NCI-H774 (cell line): ENCODE results near the gene COL4A2.
A peak's percentile ranks its signal among the peaks of the same experiment; 100 is the strongest.

Experiments used
- DNase-seq: peaks from one replicate; lab custom pipeline; 2025; lab: John Stamatoyannopoulos, UW

Gene COL4A2

GRCh38 chr13:110533771-110534670, 226.9 kb downstream of the COL4A2 start:
- DNase-seq: no peak

GRCh38 chr13:110535526-110535925, 228.4 kb downstream of the COL4A2 start:
- no peak for DNase-seq

GRCh38 chr13:110536006-110536693, 229.1 kb downstream of the COL4A2 start:
- no peak for DNase-seq

GRCh38 chr13:110538632-110539031, 231.5 kb downstream of the COL4A2 start:
- DNase-seq: peak; percentile 40

GRCh38 chr13:110539894-110540293, 232.8 kb downstream of the COL4A2 start:
- DNase-seq: no peak

- DNase-seq: no peak
Observed at GRCh38 chr13:110540871-110541525, 233.9 kb downstream of the COL4A2 start.

- DNase-seq: no peak
Observed at GRCh38 chr13:110541526-110541920, 234.4 kb downstream of the COL4A2 start.

- DNase-seq: no peak
Observed at GRCh38 chr13:110542169-110542796, 235.2 kb downstream of the COL4A2 start.

- DNase-seq: no peak
Observed at GRCh38 chr13:110546378-110546777, 239.3 kb downstream of the COL4A2 start.

GRCh38 chr13:110546926-110547325, 239.8 kb downstream of the COL4A2 start:
- DNase-seq: no peak

GRCh38 chr13:110548891-110549794, 242.1 kb downstream of the COL4A2 start:
- DNase-seq: no peak

- DNase-seq: no peak
Observed at GRCh38 chr13:110549795-110550160, 242.7 kb downstream of the COL4A2 start.

GRCh38 chr13:110551284-110551683, 244.2 kb downstream of the COL4A2 start:
- no peak for DNase-seq

- DNase-seq: no peak
Observed at GRCh38 chr13:110552767-110553166, 245.7 kb downstream of the COL4A2 start.

GRCh38 chr13:110553417-110553816, 246.3 kb downstream of the COL4A2 start:
- DNase-seq: no peak

GRCh38 chr13:110554227-110554836, 247.2 kb downstream of the COL4A2 start:
- DNase-seq: no peak

GRCh38 chr13:110554946-110555345, 247.9 kb downstream of the COL4A2 start:
- no peak for DNase-seq

GRCh38 chr13:110555601-110556223, 248.6 kb downstream of the COL4A2 start:
- peak; percentile 87 for DNase-seq

- no peak for DNase-seq
Observed at GRCh38 chr13:110556224-110556606, 249.1 kb downstream of the COL4A2 start.

- DNase-seq: no peak
Observed at GRCh38 chr13:110557082-110557481, 250.0 kb downstream of the COL4A2 start.
